GM18868 (cell line): ENCODE data around the gene LRRC27.
"Not testable (repeated sequence)": the region's sequence is repeated elsewhere in the genome, so short reads cannot be mapped to it uniquely, and the experiment has no call there.

Experiments used
- ATAC-seq: cut with Tn5 transposase; IDR thresholded peaks from one replicate; pipeline ENCODE4 v1.9.1; 2021; ENCODE audit warnings: mild to moderate bottlenecking, moderate library complexity; ENCODE audit not compliant: unreplicated experiment

Gene LRRC27

DNA sequence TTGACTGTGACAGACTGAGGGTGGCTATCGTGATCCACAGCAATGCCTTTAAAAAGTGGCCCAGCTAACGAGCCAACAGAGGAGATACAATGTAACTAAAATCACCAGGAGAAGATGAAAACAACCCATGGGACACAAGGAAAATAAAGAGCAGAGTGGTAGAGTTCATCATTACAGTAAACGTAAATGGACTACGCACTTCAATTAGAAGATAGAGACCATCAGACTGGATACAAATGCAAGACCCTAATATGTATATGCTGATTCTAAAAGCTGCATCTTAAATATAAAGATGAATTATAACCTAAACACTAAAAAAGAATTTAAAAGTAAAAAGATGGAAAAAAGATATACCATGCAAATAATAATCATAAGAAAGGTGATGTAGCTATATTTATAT, 17.7 kb upstream of the LRRC27 start:
- ATAC-seq, result no peak

DNA sequence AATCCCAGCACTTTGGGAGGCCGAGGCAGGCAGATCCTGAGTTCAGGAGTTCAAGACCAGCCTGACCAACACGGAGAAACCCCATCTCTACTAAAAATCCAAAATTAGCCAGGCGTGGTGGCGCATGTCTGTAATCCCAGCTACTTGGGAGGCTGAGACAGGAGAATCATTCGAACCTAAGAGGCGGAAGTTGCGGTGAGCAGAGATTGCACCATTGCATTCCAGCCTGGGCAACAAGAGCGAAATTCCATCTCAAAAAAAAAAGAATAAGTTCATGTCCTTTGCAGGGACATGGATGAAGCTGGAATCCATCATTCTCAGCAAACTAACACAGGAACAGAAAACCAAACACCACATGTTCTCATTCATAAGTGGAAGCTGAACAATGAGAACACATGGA, 17.1 kb upstream of the LRRC27 start:
- not testable (repeated sequence) for ATAC-seq

DNA sequence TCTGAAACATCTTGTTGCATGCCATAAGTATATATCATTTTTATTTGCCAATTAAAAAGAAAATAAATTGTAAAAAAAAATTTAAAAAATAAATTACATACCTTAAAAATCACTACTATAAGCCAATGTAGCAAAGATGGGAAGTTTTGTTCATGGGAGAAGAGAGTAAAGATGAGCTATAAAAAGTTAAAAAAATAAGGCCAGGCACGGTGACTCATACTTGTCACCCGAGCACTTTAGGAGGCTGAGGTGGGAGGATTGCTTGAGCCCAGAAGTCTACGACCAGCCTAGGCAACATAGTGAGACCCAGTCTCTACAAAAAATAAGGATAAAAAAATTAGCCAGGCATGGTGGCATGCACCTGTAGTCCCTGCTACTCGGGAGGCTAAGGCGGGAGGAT, 15.9 kb upstream of the LRRC27 start:
- ATAC-seq, result no peak

DNA sequence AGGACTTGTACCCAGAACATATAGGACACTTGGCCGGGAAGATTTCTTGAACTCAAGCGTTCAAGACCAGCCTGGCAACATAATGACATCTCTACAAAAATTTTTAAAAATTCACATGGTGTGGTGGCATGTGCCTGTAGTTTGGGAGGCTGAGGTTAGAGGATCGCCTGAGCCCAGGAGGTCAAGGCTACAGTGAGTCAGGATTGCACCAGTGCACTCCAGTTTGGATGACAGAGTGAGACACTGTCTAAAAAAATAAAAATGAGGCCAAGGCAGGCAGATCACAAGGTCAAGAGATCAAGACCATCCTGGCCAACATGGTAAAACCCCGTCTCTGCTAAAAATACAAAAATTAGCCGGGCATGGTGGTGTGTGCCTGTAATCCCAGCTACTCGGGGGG, 14.5 kb upstream of the LRRC27 start:
- ATAC-seq, result not testable (repeated sequence)

GRCh38 chr10:132319853-132320653, 11.9 kb upstream of the LRRC27 start:
- peak; percentile 99 for ATAC-seq

DNA sequence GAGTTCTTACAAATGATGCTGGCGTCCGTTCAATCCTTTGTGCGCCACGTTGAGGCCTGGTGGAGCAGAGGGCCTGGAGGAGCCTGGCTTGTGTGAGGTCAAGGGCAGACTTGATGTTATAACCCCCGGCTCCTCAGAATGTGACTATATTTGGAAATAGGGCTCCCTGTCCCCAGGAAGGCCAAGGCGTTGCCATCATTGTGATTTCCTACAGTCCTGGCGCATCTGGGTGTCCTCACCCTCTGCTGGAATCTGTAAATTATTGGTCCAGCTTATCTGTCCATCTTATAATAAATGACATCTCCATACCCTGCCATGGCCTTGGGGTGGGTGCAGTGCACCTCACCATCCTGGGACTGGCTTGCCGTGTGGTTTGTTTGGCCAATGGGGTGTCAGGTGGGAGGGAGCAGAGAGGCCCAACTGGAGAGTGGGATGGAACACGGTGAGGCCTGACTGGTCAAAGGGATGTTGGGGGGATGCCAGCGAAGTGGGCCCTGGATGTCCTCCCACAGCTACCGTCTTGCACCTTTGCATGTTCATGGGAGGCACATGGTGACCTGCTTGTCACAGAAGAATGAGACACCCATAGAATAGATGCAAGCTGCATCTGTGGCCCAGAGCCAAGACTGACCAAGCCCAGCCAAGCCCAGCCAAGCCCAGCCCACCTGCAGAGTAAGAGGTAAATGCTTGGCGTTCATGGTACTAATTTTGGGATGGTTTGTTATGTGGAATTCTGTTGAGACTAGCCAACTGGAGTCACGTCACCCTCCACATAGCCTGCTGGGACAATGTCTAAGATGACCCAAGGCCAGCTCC, 11.1 kb upstream of the LRRC27 start:
- peak; percentile 11 for ATAC-seq

GRCh38 chr10:132321726-132322125, 10.3 kb upstream of the LRRC27 start:
- ATAC-seq, result no peak

GRCh38 chr10:132322586-132323048, 9.4 kb upstream of the LRRC27 start:
- no peak for ATAC-seq

DNA sequence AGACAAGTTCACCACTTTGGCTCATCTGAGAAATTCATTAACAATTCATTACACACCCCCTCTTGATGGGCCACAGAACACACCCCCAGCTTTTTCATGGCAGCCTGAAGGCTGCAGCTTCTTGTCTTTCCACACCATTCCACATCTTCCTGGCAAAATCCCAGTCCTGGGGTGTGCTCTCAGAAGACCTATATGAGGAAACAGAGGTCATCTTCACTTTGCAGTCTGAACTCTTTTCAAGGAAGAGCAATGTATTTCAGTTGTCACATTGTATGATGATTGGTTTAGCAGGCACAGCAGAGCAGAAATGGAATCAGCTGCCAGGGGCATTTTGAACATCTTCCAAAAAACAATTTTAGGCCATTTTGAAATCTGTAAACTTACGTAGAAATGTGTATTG, 7.8 kb upstream of the LRRC27 start:
- no peak for ATAC-seq

- no peak for ATAC-seq
Observed at GRCh38 chr10:132326344-132326889, 5.6 kb upstream of the LRRC27 start.

DNA sequence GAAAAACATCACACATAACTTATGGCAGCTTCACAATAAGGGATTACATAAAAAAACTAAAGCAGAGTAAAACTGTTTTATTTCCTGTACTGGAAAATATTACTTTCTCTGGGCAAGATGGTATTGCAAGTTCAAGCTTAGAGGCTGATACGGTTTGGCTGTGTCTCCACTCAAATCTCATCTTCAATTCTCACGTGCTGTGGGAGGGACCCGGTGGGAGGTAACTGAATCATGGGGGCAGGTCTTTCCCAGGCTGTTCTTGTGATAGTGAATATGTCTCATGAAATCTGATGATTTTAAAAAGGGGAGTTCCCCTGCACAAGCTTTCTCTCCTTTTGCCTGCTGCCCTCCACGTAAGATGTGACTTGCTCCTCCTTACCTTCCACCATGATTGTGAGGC, 5.1 kb upstream of the LRRC27 start:
- no peak for ATAC-seq

DNA sequence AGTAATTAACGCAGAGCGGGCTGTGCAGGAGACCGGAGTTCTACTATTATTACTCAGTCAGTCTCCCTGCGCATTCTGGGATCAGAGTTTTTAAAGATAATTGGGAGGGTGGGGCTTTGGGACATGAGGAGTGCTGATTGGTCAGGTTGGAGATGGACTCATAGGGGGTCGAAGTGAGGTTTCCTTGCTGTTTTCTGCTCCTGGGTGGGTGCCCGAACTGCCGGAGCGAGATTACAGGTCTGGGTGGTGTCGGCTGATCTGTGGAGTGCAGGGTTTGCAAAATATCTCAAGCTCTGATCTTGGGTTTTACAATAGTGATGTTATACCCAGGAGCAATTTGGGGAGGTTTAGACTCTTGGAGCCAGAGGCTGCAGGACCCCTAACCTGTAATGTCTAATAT, 3.9 kb upstream of the LRRC27 start:
- no peak for ATAC-seq

- no peak for ATAC-seq
Observed at GRCh38 chr10:132328738-132329137, 3.3 kb upstream of the LRRC27 start.

DNA sequence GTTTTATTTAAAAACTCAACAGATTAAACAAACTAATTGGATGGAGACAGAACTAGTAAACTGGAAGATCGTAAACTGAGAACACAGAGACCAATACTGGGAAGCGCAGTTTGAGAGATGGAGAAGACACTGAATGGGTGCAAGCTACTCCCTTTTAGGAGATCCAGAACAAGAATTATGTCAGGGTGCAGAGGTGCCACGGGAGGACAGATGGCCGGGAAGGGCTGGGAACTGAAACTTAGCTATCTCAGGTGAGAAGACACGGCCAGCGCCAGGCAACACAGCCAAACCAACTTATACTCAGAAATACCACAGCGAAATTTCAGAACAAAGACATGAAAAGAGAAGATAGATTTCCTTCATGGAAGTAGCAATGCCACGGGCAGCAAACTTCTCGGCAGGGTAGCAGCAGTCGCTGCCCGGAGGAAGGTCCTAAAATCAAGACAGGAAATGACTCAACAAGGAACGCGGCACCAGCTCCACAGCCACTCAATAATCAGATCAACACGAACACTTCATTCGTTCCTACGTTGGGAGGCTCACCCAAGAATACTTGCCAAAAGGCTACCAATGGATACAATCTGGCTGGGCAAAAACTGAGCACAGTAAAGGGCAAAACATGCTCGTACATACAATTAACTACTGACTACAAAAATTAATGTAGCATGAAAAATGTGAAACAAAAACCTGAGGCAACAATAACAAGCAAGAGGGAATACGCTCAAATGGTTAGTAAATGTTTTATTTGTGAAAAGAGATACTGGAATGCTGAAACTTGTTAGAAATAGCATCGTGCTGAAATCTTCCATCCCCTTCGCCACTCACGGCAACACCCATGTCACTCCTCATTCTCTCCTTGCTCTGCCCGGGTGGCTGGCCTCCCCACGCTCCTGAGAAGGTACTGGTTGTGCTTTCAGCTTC, 2.2 kb upstream of the LRRC27 start:
- ATAC-seq, result no peak

DNA sequence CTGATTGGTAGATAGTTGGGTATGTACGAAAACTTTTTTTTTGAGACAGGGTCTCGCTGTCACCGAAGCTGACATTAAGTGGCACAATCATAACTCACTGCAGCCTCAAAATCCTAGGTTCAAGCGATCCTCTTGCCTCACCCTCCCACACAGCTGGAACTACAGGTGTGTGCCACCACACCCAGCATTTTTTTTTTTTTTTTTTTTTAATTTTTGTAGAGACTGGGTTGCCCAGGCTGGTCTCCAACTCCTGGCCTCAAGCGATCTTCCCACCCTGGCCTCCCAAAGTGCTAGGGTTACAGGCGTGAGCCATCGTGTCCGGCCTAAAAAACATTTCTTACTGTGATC, 1.5 kb upstream of the LRRC27 start:
- ATAC-seq, result no peak

DNA sequence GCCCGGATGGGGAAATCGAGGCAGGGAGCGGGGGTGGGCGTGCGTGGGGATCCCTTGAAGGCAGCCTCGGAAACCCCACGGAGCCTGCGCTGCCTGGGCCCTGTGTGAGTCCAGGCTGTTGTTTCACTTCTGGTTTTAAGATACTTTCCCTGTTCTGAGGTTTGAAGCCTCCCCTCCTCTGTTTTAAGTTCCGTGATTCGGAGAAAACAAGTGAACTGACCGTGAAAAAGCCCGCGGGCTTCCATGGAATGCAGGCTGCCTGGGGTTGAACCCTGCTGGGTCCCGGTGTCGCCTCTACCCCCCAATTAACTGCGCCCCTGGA, 401 bp downstream of the LRRC27 start:
- ATAC-seq, result peak; percentile 44

DNA sequence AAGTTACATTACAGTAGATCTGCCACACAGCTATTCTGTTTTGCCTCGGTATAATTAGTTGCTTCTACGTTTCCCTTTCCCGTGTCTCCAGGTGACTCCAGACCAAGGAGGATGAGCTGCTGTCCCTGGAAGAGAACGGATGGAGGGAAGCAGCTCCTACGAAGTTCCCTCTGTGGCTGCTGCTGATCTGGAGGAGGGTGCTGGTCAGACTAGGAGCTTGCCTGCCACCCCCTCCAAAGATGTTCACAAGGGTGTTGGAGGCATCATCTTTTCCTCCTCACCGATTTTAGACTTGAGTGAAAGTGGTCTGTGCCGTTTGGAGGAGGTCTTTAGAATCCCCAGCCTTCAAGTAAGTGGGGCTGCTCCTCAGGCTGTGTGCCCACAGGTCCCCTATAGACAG, 1.4 kb downstream of the LRRC27 start:
- no peak for ATAC-seq

- no peak for ATAC-seq
Observed at GRCh38 chr10:132334631-132335188, 2.7 kb downstream of the LRRC27 start.

- ATAC-seq, result peak; percentile 50
Observed at GRCh38 chr10:132335189-132336063, 3.4 kb downstream of the LRRC27 start.
